ENCODE measurements around the gene POC1B.

The POC1B gene

GRCh38 chr12:89395712-89396111, 130.1 kb downstream of the POC1B start:
- Histone ChIP-seq H2AFZ (ENCODE audit: low read length) (no peak overlapping the region), H4K20me1 (ENCODE audit: insufficient read depth, low read length) (no peaks in the 10 kb centered on the region), H3K9me3 (ENCODE audit: low read length) (no peaks in the 10 kb centered on the region), H3K9me2 (ENCODE audit: low read depth, low read length) (no peaks in the 10 kb centered on the region), H3K4me1 (ENCODE audit: insufficient read depth, low read length, severe bottlenecking) (no peaks in the 10 kb centered on the region), H3F3A (ENCODE audit: insufficient read depth, low read length) (no peaks in the 10 kb centered on the region), H3K4me2 (ENCODE audit: low read length) (no peak overlapping the region), H3K36me3 (ENCODE audit: insufficient read depth, low read length) (no peaks in the 10 kb centered on the region), H3K9ac (ENCODE audit: low read length) (no peak overlapping the region), H3K79me2 (ENCODE audit: insufficient read depth, low read length) (no peaks in the 10 kb centered on the region), H3K27ac (ENCODE audit: low read depth, low read length, poor library complexity, severe bottlenecking) (no peak overlapping the region), H3K4me3 (ENCODE audit: low read depth, low read length, poor library complexity, severe bottlenecking) (no peak overlapping the region), H3K27me3 (ENCODE audit: insufficient read depth, low read length) (no peaks in the 10 kb centered on the region)
- TF ChIP-seq EZH2 (IDR thresholded peaks at IDR 0.05; ENCODE audit: borderline replicate concordance, low read length) (no peak), CTCF (IDR thresholded peaks at IDR 0.05; ENCODE audit: low read length) (no peak)

GRCh38 chr12:89393551-89394121, 132.2 kb downstream of the POC1B start:
- H3K9me2 ChIP-seq (ENCODE audit: low read depth, low read length): no peaks in the 10 kb centered on the region
- no peaks in the 10 kb centered on the region for H3F3A ChIP-seq (ENCODE audit: insufficient read depth, low read length)
- H4K20me1 ChIP-seq (ENCODE audit: insufficient read depth, low read length): no peaks in the 10 kb centered on the region
- H3K79me2 ChIP-seq (ENCODE audit: insufficient read depth, low read length): no peaks in the 10 kb centered on the region
- H3K9me3 ChIP-seq (ENCODE audit: low read length): no peaks in the 10 kb centered on the region
- no peak overlapping the region for H3K4me2 ChIP-seq (ENCODE audit: low read length)
- H3K4me1 ChIP-seq (ENCODE audit: insufficient read depth, low read length, severe bottlenecking): no peaks in the 10 kb centered on the region
- no peak overlapping the region for H3K4me3 ChIP-seq (ENCODE audit: low read depth, low read length, poor library complexity, severe bottlenecking)
- no peak overlapping the region for H3K27ac ChIP-seq (ENCODE audit: low read depth, low read length, poor library complexity, severe bottlenecking)
- no peak overlapping the region for H3K9ac ChIP-seq (ENCODE audit: low read length)
- no peaks in the 10 kb centered on the region for H3K27me3 ChIP-seq (ENCODE audit: insufficient read depth, low read length)
- no peak overlapping the region for H2AFZ ChIP-seq (ENCODE audit: low read length)
- TF ChIP-seq EZH2 (IDR thresholded peaks at IDR 0.05; ENCODE audit: borderline replicate concordance, low read length) (no peak), CTCF (IDR thresholded peaks at IDR 0.05; ENCODE audit: low read length) (no peak)
- H3K36me3 ChIP-seq (ENCODE audit: insufficient read depth, low read length): no peaks in the 10 kb centered on the region

- no peaks in the 10 kb centered on the region for H3K79me2 ChIP-seq (ENCODE audit: insufficient read depth, low read length)
- no peak overlapping the region for H3K9ac ChIP-seq (ENCODE audit: low read length)
- H3F3A ChIP-seq (ENCODE audit: insufficient read depth, low read length): no peaks in the 10 kb centered on the region
- no peak overlapping the region for H3K4me3 ChIP-seq (ENCODE audit: low read depth, low read length, poor library complexity, severe bottlenecking)
- H2AFZ ChIP-seq (ENCODE audit: low read length): no peak overlapping the region
- H3K9me3 ChIP-seq (ENCODE audit: low read length): no peaks in the 10 kb centered on the region
- no peaks in the 10 kb centered on the region for H4K20me1 ChIP-seq (ENCODE audit: insufficient read depth, low read length)
- no peak overlapping the region for H3K27ac ChIP-seq (ENCODE audit: low read depth, low read length, poor library complexity, severe bottlenecking)
- H3K4me2 ChIP-seq (ENCODE audit: low read length): no peak overlapping the region
- H3K9me2 ChIP-seq (ENCODE audit: low read depth, low read length): no peaks in the 10 kb centered on the region
- no peaks in the 10 kb centered on the region for H3K36me3 ChIP-seq (ENCODE audit: insufficient read depth, low read length)
- no peak for TF ChIP-seq CTCF (IDR thresholded peaks at IDR 0.05; ENCODE audit: low read length)
- TF ChIP-seq EZH2 (IDR thresholded peaks at IDR 0.05; ENCODE audit: borderline replicate concordance, low read length): no peak
- H3K27me3 ChIP-seq (ENCODE audit: insufficient read depth, low read length): no peaks in the 10 kb centered on the region
- no peaks in the 10 kb centered on the region for H3K4me1 ChIP-seq (ENCODE audit: insufficient read depth, low read length, severe bottlenecking)
Measured at GRCh38 chr12:89392391-89392790, 133.5 kb downstream of the POC1B start.

All from OCI-LY1 (cell line).